Spleen (tissue), 7 donors: ENCODE data around the gene MMAB.

Experiments used
- CTCF ChIP-seq, 11 experiments: fragments of 200-600 bp in 7 of 11; fragments of 450-650 bp in 4 of 11; sonication (generic) in 4 of 11; IDR thresholded peaks in 8 of 11; conservative IDR thresholded peaks in 3 of 11; 1 replicate in 7 of 11; 2 replicates in 4 of 11; pipeline versions ENCODE4 v1.4.0 to v1.8.0; 2016 to 2021; ENCODE audit warnings: antibody characterized with exemption in 11 of 11, inconsistent platforms in 4 of 11, mild to moderate bottlenecking in 1 of 11
- POLR2A ChIP-seq, 3 donors: fragments of 450-650 bp; IDR thresholded peaks; one replicate each; pipeline ENCODE4 v1.5.1; 2017; ENCODE audit warnings: antibody characterized with exemption in 3 of 3, mild to moderate bottlenecking in 1 of 3
- donor health status: DM: no; HTN: no; CAD: no; lungs with moderate emphysema.
- donor health status: DM: no; HTN: no; CAD: no.
- donor health status: DM: no; HTN: no; CAD: no.

DNA sequence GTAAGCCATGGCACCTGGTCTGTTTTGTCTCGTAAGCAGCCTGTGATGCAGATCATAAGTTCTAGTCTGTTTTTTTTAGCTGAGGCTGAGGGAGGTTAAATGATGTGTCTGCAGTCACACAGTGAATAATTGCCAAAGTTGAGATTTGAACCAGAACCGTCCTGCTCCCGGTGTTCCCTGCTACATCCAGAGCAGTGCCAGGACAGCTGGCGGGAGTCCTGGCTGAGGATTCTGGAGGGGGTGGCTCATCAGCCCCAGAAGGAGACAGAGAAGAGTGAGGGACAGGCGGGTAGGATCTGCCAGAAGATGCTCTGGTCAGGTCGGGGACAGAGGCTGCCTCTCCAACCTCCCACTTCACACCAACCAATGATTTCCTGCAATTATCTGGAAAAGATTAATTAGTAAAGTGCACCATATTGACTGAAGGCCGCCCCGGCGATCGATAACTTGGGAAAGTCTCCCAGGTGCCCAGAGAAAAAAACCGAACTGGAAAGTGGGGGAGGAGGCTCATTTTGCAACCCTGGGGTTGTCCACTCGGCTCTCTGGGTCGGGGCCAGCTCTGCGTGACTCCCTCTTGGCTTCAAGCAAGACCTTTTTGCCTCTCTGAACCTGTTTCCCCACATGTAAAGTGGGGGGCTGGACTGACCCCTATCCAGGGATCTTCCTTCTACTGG lies 42.4 kb upstream of the MMAB start:
- no peak for TF ChIP-seq CTCF (IDR thresholded peaks at IDR 0.05 in 8 of 11, conservative IDR thresholded peaks at IDR 0.05 in 3 of 11)
- no peak for TF ChIP-seq POLR2A (IDR thresholded peaks at IDR 0.05)
